ENCODE results near the gene NT5M.
A peak's percentile ranks its signal among the peaks of the same experiment; 100 is the strongest.
"Not testable (repeated sequence)": the region's sequence is repeated elsewhere in the genome, so short reads cannot be mapped to it uniquely, and the experiment has no call there.

NT5M gene

GRCh38 chr17:17377071-17377967 lies 74.1 kb downstream of the NT5M start:
- no peak for DNase-seq

GRCh38 chr17:17379197-17379991 lies 76.2 kb downstream of the NT5M start:
- no peak for DNase-seq

GRCh38 chr17:17380145-17380925 lies 77.2 kb downstream of the NT5M start:
- no peak for DNase-seq

DNA sequence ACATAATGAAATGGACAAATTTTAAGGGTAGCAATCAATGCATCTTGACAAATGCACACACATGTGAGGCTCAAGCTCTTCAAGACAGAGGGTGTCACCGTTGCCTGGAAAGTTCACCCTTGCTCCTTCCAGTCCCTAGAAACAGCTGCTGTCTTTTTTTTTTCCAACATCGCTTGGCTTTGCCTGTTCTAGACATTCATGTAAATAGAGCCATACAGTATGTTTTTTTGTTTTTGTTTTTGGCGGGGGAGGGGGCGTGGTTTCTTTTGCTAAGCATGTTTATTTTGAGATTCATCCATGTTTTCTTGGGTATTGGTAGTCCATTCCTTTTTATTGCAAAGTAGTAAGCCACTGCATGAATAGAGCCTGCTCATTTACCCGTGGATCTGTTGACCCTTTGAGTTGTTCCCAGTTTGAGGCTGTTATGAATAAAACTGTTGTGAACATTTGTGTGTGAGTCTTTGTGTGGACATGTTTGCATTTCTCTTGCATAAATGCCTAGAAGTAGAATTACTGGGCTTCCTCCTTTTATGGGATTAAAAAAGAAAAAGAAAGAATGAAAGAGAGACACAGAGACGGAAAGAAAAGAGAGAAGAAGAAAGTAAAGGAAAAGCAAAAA lies 78.4 kb downstream of the NT5M start:
- DNase-seq, result no peak

GRCh38 chr17:17382065-17382459 lies 78.9 kb downstream of the NT5M start:
- no peak for DNase-seq

- no peak for DNase-seq
Measured at GRCh38 chr17:17382971-17383370, 79.8 kb downstream of the NT5M start.

- DNase-seq, result not testable (repeated sequence)
Measured at GRCh38 chr17:17383431-17384290, 80.5 kb downstream of the NT5M start.

DNA sequence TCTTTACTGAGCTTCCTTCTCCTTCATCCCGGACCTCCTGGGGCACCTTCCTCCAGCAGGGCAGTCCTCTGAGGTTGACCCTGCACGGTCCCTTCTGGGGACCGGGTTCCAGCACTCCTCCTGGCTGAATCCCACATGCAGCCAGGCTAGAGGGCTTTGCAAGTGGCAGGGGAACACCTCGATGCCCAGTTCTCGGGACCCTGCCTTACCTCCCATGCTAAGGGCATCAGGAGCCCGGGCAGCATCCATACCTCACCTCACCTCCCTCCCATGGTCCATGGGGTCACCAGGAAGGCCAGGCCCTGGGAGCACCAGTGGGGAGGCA lies 81.1 kb downstream of the NT5M start:
- DNase-seq, result no peak

- no peak for DNase-seq
Measured at GRCh38 chr17:17384961-17385360, 81.8 kb downstream of the NT5M start.

DNA sequence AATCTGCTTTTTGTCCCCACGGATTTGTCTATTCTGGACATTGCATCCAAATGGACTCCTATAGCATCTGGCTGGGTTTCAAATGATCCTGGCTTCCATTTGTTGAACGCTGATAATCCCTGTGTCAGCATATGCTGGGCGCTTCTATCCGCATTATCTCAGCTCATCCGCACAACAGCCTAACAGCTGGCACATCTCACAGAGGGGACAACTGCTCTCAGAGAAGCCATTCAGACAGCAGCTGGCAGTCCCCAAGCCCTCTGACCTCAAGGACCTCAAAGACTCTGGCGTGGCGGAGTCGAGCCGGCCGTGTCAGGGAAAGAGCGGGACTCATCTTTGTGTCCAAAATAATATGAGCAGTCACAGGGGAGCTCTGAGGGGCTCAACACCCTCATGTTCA lies 82.3 kb downstream of the NT5M start:
- DNase-seq, result no peak

GRCh38 chr17:17386094-17386800 lies 83.1 kb downstream of the NT5M start:
- no peak for DNase-seq

GRCh38 chr17:17387017-17387497 lies 83.9 kb downstream of the NT5M start:
- DNase-seq, result no peak

DNA sequence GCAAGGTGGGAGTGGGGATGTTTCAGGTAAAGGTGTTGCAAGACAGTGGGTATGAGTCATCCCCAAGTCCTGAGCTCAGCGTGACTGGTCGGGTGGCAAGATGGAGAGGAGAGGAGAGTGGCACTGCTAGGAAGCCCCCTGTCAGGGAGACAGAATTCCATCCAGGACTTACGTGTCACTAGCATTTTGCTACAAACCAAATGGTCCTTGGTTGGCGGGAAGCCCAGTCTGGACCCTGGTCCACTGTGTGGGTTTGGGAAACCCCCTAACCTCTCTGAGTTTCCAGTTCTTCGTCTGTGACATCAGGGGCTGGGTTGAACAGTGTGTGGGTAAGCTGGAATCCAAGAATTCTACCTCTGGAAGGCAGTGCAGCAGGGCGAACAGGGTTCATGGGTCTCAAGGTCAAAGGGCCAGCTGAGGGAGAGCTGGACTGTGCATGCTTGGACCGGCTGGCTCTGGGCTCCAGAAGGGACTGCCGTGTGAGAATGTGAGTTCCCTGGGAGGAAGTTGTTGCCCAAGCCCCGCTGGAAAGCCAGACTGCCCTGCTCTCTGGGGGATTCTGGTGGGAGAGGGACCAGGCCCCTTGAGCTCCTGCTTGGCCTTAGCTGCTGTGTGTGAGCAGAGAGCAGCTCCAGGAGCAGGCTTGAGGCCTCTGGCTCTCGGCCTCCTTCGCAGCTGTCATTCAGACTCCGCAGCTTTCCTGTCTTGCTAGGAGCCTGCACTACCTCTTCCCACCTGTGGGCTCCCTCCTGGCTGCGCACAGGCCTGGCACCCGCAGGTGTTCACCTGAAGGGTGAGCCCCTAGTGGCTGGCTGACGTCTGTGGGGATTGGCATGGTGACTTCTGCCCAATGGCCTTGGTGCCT lies 84.6 kb downstream of the NT5M start:
- DNase-seq, result peak; percentile 73

DNA sequence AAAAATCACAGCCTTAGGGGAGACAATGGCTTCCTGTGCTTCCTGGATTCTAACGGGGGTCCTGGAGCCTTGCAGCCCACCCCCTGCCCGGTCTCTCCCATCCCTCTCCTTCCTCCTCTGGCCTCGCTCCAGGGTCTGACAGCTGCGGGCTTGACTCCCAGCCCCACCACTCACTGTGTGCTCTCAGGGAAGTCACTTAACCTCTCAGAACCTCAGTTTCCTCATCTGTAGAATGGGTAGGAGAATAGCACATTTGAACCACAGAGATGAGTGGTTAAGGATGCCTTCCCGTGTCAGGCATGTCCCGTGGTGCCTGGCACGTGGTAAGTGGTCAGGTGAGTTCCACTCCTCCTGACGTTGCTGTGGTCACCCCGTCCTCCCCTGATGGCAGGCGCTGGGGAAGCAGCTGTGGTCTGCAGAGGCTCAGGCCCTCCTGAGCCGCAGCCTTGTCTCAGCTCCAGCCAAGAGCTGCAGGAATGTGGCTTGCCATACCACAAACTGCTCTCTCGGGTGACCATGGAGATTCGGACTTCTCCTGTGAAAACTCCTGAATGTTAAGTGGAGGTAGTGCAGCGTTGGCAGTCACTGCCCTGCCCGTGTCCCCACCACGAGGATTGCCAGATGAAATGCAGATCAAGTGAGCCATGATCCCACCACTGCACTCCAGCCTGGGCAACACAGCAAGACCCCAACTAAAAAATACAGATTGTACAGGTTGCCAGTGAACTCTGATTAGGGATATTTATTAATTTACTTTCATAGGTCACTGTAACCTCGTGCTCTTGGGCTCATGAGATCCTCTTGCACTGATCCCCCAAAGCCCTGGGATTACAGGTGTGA lies 85.7 kb downstream of the NT5M start:
- DNase-seq, result no peak

DNA sequence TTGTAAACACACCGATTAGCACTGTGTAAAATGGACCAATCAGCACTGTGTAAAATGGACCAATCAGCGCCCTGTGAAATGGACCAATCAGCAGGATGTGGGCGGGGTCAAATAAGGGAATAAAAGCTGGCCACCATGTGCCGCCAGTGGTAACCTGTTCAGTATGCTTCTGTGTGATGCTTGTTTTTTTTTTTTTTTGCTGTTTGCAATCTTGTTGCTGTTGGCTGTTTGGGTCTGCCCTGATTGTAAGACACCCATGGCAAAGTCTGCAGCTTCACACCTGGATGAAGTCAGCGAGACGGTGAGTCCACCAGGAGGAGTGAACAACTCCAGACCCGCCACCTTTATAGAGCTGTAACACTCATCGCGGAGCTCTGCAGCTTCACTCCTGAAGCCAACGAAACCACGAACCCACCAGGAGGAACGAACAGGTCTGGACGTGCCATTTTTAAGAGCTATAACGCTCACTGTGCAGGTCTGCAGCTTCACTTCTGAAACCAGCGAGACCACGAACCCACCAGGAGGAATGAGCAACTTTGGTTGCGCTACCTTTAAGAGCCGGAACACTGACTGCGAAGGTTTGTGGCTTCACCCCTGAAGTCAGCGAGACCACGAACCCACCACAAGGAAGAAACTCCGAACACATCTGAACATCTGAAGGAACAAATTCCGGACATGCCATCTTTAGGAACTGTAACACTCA lies 88.6 kb downstream of the NT5M start:
- no peak for DNase-seq

GRCh38 chr17:17393976-17394375 lies 90.8 kb downstream of the NT5M start:
- no peak for DNase-seq

- DNase-seq, result no peak
Measured at GRCh38 chr17:17394494-17394893, 91.3 kb downstream of the NT5M start.

DNA sequence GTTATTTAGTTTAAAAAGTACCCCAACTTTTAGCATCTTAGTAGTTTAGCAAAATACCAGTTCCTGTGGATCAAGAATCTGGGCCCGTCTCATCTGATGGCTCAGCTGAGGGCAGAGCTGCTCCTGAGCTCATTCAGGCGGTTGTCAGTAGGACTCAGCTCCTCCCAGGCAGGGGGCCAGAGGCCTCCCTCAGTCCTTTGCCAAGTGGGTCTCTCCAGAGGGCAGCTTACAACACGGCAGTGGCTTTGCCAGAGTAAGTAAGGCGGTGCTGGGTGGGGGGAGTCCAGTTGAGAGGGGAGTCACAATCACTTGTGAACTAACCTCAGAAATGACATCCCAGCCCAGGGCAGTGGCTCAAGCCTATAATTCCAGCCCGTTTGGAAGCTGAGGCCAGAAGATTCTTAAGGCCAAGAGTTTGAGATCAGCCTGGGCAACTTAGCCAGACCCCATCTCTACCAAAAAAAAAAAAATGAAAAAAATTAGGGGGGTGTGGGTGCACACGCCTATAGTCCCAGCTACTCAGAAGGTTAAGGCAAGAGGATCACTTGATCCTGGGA lies 92.2 kb downstream of the NT5M start:
- DNase-seq, result no peak

All from 8988T (cell line).